HepG2 (cell line): Measurements from ENCODE around the gene ATP2B2. TPM values are rescaled to one million over a fixed set of nuclear protein-coding genes. Genes with fewer than 3 reads are reported as not detected.

ENCODE experiments used
- ATAC-seq: fragments of 200-7000 bp; cut with Tn5 transposase; 3 replicates; pipeline ENCODE4 v1.9.1; 2020; ENCODE audit warnings: mild to moderate bottlenecking, moderate library complexity
- BruUV-seq: library from RNA; stranded (reverse); fragments of 400-500 nt; replicated peaks from 2 replicates; lab custom pipeline; 2021; lab: Mats Ljungman, UMichigan
- CTCF ChIA-PET: fragments of 300-600 bp; formaldehyde crosslinking; extraction: SDS; loops from one replicate; lab custom pipeline; 2021; ENCODE audit warnings: low total read pairs, inconsistent platforms, low intra/inter-chr PET ratio; lab: Yijun Ruan, JAX
- POLR2A ChIA-PET: fragments of 350-600 bp; sonication (Branson Sonifier 250); formaldehyde crosslinking; loops from one replicate; lab custom pipeline; 2020; ENCODE audit warnings: antibody characterized with exemption, inconsistent platforms; lab: Yijun Ruan, JAX
- DNase-seq: peaks from one replicate; pipeline ENCODE4 v3.0.0-alpha.2; 2015; ENCODE audit warnings: low spot score
- FAIRE-seq: peaks from 3 replicates; lab custom pipeline; 2011; peaks lifted over from hg19 to GRCh38; lab: Jason Lieb, UNC
- H2AFZ ChIP-seq: one replicate; pipeline ENCODE4 v1.6.1; 2011; ENCODE audit warnings: low read length, inconsistent platforms
- H3K27ac ChIP-seq: fragments of 300-600 bp; 3 replicates; pipeline ENCODE4 v1.8.0; 2011; ENCODE audit warnings: mixed run types, mild to moderate bottlenecking, mixed read lengths, low read length, inconsistent platforms; ENCODE audit not compliant: insufficient read depth; ENCODE audit errors: extremely low read length
- H3K27me3 ChIP-seq, 2 experiments: fragments of 200-600 bp in 1 of 2; 2 replicates in 1 of 2; 3 replicates in 1 of 2; pipeline versions ENCODE4 v1.6.0 to v1.8.0; 2011; ENCODE audit warnings: low read length in 2 of 2, mild to moderate bottlenecking in 2 of 2, moderate library complexity in 2 of 2, inconsistent platforms in 1 of 2; ENCODE audit not compliant: insufficient read depth in 2 of 2, control insufficient read depth in 1 of 2
- H3K36me3 ChIP-seq, 2 experiments: fragments of 200-600 bp in 1 of 2; replicated peaks in 1 of 2; 2 replicates in 1 of 2; 3 replicates in 1 of 2; pipeline versions ENCODE4 v1.5.1 to v1.8.0; 2011; ENCODE audit warnings: low read length in 2 of 2, inconsistent platforms in 1 of 2; ENCODE audit not compliant: insufficient read depth in 2 of 2, control insufficient read depth in 1 of 2
- H3K4me1 ChIP-seq: 2 replicates; pipeline ENCODE4 v1.5.1; 2012; ENCODE audit warnings: low read length, inconsistent platforms; ENCODE audit not compliant: insufficient read depth
- H3K4me2 ChIP-seq: 2 replicates; pipeline ENCODE4 v1.6.0; 2011; ENCODE audit warnings: low read depth, low read length, inconsistent platforms
- H3K4me3 ChIP-seq, 3 experiments: fragments of 200-600 bp in 1 of 3; sonication (generic), shearing (Covaris generic) in 1 of 3; replicated peaks in 1 of 3; 2 replicates each; pipeline ENCODE4 v1.5.1; 2011 to 2016; ENCODE audit warnings: low read length in 3 of 3, inconsistent platforms in 2 of 3, low read depth in 2 of 3, mild to moderate bottlenecking in 2 of 3, control low read depth in 1 of 3, mixed read lengths in 1 of 3; ENCODE audit not compliant: insufficient read depth in 1 of 3
- H3K79me2 ChIP-seq: one replicate; pipeline ENCODE4 v1.6.1; 2011; ENCODE audit warnings: low read length, inconsistent platforms; ENCODE audit not compliant: insufficient read depth
- H3K9ac ChIP-seq: 2 replicates; pipeline ENCODE4 v1.6.0; 2011; ENCODE audit warnings: mild to moderate bottlenecking, low read depth, low read length, inconsistent platforms; ENCODE audit not compliant: insufficient read depth
- H3K9me3 ChIP-seq: 2 replicates; pipeline ENCODE4 v1.5.1; 2012; ENCODE audit warnings: mild to moderate bottlenecking, low read length
- H4K20me1 ChIP-seq: 2 replicates; pipeline ENCODE4 v1.6.0; 2011; ENCODE audit warnings: inconsistent platforms, mild to moderate bottlenecking, low read length, moderate library complexity; ENCODE audit not compliant: insufficient read depth
- AHDC1 ChIP-seq: sonication (generic); formaldehyde crosslinking; IDR thresholded peaks from 2 replicates; pipeline ENCODE4 v1.5.1; 2020; ENCODE audit warnings: mild to moderate bottlenecking, missing genetic modification reagents, borderline replicate concordance
- ARID2 ChIP-seq: sonication (generic); formaldehyde crosslinking; IDR thresholded peaks from 2 replicates; pipeline ENCODE4 v1.8.1; 2022; ENCODE audit warnings: mild to moderate bottlenecking, missing genetic modification reagents, borderline replicate concordance
- KDM6A ChIP-seq: IDR thresholded peaks from 2 replicates; pipeline ENCODE4 v1.6.1; 2016; ENCODE audit warnings: low read depth
- PHF8 ChIP-seq: sonication (generic); formaldehyde crosslinking; IDR thresholded peaks from 2 replicates; pipeline ENCODE4 v1.5.0; 2020; ENCODE audit warnings: missing genetic modification reagents
- ZFP41 ChIP-seq: sonication (generic); formaldehyde crosslinking; IDR thresholded peaks from 2 replicates; pipeline ENCODE4 v1.4.0; 2020; ENCODE audit warnings: mild to moderate bottlenecking, missing genetic modification reagents, borderline replicate concordance
- ZNF766 ChIP-seq: sonication (generic); formaldehyde crosslinking; IDR thresholded peaks from 2 replicates; pipeline ENCODE4 v1.5.0; 2020; ENCODE audit warnings: missing genetic modification reagents, borderline replicate concordance
- WGBS: methylation state at CpG from one replicate; pipeline ENCODE4 v1.1.6; 2017; ENCODE audit warnings: low lambda C conversion rate; 5-methylcytosine and 5-hydroxymethylcytosine counted together
- in situ Hi-C: cut with HindIII; loops from 2 replicates; pipeline ENCODE4 v1.10.0; 2017; ENCODE audit warnings: low pct_unique_long_range_greater_than_20kb; ENCODE audit not compliant: extremely low pct_ligation_motif_present
- intact Hi-C: fragments of 100-400 bp; cut with micrococcal nuclease; formaldehyde crosslinking; loops from one replicate; pipeline ENCODE4 v1.10.0; 2022; ENCODE audit not compliant: unreplicated experiment
- polyA plus RNA-seq, 8 experiments: library from polyadenylated mRNA; depleted of rRNA in 3 of 8; stranded (reverse) in 7 of 8; unstranded in 1 of 8; fragments of >200 nt; fragmentation: Illumina TruSeq in 4 of 8; extraction: Trizol in 4 of 8; gene quantifications; 2 replicates each; pipeline versions ENCODE4 v1.2.1 to v1.2.3, GENCODE V29; 2011 to 2016; ENCODE audit warnings: low read depth in 4 of 8, missing spikeins in 1 of 8, mixed read lengths in 1 of 8; ENCODE audit not compliant: insufficient read depth in 1 of 8
- total RNA-seq, 5 experiments: library from RNA; depleted of rRNA; stranded (reverse); fragments of >200 nt; fragmentation: Illumina TruSeq; extraction: Trizol; gene quantifications; 2 replicates each; pipeline ENCODE4 v1.2.3, GENCODE V29; 2016; ENCODE audit warnings: low read depth in 1 of 5

Gene ATP2B2
- total and polyA plus RNA-seq, 2 of the 13 experiments (the other 11 are each of a cell fraction or from before 2014, with no cell fraction given): 1.5 to 2.3 TPM

GRCh38 chr3:10530241-10530640 lies 24.9 kb upstream of the ATP2B2 start:
- 37% methylated on average over 7 of the region's 13 CpGs for WGBS
- no peaks in the 10 kb centered on the region for H3K4me1 ChIP-seq
- intact Hi-C loops (no loop called here), in situ Hi-C loops (no loop called here)
- no peak for FAIRE-seq
- no TSS peak for BruUV-seq
- H3K9ac ChIP-seq: no peak overlapping the region
- ChIA-PET POLR2A (no interaction called here), CTCF (no interaction called here)
- H3K36me3 ChIP-seq: no peaks in the 10 kb centered on the region
- H3K4me2 ChIP-seq: no peak overlapping the region
- no peak for DNase-seq
- H3K79me2 ChIP-seq: no peaks in the 10 kb centered on the region
- H3K9me3 ChIP-seq: no peaks in the 10 kb centered on the region
- no peaks in the 10 kb centered on the region for H4K20me1 ChIP-seq
- no peak overlapping the region for H3K27ac ChIP-seq
- no peak for ATAC-seq
- H2AFZ ChIP-seq: no peak overlapping the region
- peaks cover 1 to 20% of the 10 kb centered on the region in 2 experiments; a peak in 2 of 5 replicates for H3K27me3 ChIP-seq
- no peak for TF ChIP-seq ZFP41
- TF ChIP-seq ZNF766 (CRISPR knock-in tag): no peak
- no peak for TF ChIP-seq ARID2 (CRISPR knock-in tag)
- no peak for TF ChIP-seq KDM6A (CRISPR knock-in tag)
- no peak for TF ChIP-seq PHF8 (CRISPR knock-in tag)
- TF ChIP-seq AHDC1 (CRISPR knock-in tag): no peak
- H3K4me3 ChIP-seq: no peak overlapping the region
